ENCODE results near the gene HHIP. TPM values are rescaled to one million over a fixed set of nuclear protein-coding genes. Genes with fewer than 3 reads are reported as not detected.

HHIP gene, protein sequence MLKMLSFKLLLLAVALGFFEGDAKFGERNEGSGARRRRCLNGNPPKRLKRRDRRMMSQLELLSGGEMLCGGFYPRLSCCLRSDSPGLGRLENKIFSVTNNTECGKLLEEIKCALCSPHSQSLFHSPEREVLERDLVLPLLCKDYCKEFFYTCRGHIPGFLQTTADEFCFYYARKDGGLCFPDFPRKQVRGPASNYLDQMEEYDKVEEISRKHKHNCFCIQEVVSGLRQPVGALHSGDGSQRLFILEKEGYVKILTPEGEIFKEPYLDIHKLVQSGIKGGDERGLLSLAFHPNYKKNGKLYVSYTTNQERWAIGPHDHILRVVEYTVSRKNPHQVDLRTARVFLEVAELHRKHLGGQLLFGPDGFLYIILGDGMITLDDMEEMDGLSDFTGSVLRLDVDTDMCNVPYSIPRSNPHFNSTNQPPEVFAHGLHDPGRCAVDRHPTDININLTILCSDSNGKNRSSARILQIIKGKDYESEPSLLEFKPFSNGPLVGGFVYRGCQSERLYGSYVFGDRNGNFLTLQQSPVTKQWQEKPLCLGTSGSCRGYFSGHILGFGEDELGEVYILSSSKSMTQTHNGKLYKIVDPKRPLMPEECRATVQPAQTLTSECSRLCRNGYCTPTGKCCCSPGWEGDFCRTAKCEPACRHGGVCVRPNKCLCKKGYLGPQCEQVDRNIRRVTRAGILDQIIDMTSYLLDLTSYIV
- polyA plus RNA-seq (2011; rRNA removed) = 0.87 and 0.88 TPM in 2 replicates
- polyA minus RNA-seq (2011; rRNA and poly(A)+ RNA removed) = 0.36 and 0.85 TPM in 2 replicates

DNA sequence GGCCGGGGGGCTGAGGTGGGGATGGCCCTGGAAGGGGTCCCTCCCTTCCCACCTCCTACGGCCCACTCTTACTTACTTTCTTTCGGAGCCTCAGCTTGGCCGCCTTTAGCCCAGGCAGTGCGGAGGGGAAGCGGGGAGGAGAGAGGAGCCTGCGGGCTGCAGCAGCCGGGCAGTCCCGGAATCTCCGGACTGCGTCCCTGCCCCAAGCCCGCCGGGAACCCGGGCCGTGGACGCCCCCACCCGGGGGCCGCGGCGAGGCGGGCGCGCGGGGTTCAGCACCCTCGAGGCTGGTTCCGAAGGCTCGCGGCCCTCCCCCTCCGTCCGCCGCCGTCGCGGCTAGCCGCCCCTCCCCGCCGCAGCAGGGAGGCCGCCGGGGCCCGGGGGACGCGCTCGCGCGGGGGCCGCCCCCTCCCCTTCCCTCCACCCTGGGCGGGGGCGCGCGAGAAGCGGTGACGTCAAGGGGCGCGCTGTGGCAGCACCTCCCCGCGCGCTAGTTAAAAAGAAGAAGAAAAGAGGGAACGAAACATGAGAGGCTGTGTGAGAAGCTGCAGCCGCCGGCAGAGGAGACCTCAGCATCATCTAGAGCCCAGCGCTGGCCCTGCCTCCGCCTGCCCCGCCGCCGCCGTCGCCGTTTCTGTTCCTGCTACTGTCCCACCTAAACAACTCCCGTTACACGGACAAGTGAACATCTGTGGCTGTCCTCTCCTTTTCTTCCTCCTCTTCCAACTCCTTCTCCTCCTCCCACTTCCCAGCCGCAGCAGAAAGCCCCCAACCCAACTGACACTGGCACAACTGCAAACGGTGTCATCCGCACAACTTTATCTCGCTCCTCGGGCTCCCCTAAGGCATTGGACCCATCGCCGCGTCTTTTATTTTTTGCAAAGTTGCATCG, at the start of gene HHIP:
Gene HHIP, plus strand, starts transcription at position 526 of the 892 bp plus-strand sequence. CDS start 520 bp downstream, outside the sequence.
- peak within 1 kb of the TSS; percentile 42 for H3K4me3 ChIP-seq (ENCODE audit: low read depth, low read length)
- no peaks in the 10 kb centered on the region for H3K36me3 ChIP-seq (ENCODE audit: control insufficient read depth, insufficient read depth, low read length)
- ChIA-PET CTCF (no interaction called here), POLR2A (no interaction called here)
- TF ChIP-seq, protein P1, sequence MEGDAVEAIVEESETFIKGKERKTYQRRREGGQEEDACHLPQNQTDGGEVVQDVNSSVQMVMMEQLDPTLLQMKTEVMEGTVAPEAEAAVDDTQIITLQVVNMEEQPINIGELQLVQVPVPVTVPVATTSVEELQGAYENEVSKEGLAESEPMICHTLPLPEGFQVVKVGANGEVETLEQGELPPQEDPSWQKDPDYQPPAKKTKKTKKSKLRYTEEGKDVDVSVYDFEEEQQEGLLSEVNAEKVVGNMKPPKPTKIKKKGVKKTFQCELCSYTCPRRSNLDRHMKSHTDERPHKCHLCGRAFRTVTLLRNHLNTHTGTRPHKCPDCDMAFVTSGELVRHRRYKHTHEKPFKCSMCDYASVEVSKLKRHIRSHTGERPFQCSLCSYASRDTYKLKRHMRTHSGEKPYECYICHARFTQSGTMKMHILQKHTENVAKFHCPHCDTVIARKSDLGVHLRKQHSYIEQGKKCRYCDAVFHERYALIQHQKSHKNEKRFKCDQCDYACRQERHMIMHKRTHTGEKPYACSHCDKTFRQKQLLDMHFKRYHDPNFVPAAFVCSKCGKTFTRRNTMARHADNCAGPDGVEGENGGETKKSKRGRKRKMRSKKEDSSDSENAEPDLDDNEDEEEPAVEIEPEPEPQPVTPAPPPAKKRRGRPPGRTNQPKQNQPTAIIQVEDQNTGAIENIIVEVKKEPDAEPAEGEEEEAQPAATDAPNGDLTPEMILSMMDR (IDR thresholded peaks at IDR 0.05; ENCODE audit: insufficient read depth, low read depth, low read length) = no peak
- H3K27me3 ChIP-seq (ENCODE audit: control insufficient read depth, insufficient read depth, low read length) = peaks cover 9% of the 10 kb centered on the region
- DNase-seq (ENCODE audit: low read depth) = no peak

DNA sequence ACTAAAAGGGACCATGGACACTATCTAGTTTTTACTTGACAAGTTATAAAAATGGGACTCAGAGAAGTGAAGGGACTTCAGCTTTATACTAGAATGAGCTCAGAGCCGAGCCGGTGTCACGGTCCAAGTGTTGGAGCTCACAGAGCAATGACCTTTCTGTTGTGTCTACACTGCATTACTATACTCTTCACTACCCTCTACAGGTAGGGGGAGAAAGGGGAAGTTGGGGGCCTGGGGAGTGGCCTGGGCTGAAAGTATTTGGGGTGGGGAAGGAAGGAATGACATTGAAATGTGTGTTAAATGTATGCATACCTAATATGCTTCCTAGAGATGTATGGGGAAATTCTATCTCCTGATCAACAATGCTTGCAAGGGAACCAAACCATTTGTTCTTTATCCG, 48.8 kb upstream of the HHIP start:
- Histone ChIP-seq H3K4me3 (ENCODE audit: low read depth, low read length) (no peak overlapping the region), H3K27me3 (ENCODE audit: control insufficient read depth, insufficient read depth, low read length) (no peaks in the 10 kb centered on the region), H3K36me3 (ENCODE audit: control insufficient read depth, insufficient read depth, low read length) (no peaks in the 10 kb centered on the region)
- ChIA-PET POLR2A (no interaction called here), CTCF (no interaction called here)
- DNase-seq (ENCODE audit: low read depth) = no peak
- TF ChIP-seq, protein P1 (IDR thresholded peaks at IDR 0.05; ENCODE audit: insufficient read depth, low read depth, low read length) = no peak

DNA sequence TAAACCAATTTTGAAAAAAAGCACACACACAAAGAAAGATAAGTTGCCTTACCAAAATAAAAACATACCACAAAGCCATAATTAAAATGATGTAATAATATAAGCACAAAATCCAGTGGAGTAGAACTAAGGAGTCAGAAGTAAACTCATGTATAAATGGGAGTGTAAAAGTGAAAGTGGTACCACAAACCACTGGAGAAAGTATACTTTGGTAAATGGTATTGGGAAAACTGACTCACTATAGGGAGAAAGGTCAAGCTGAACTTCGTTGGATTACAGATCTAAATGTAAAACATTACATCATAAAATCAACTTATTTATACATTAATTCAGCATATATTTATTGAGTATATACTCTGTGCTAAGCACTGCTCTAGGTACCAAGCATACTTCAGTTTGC, 46.3 kb upstream of the HHIP start:
- Histone ChIP-seq H3K36me3 (ENCODE audit: control insufficient read depth, insufficient read depth, low read length) (no peaks in the 10 kb centered on the region), H3K27me3 (ENCODE audit: control insufficient read depth, insufficient read depth, low read length) (no peaks in the 10 kb centered on the region), H3K4me3 (ENCODE audit: low read depth, low read length) (no peak overlapping the region)
- no peak for DNase-seq (ENCODE audit: low read depth)
- POLR2A ChIA-PET = no interaction called here
- CTCF ChIA-PET = interaction anchor here (0.9 kb wide), 1 partner anchor 14 kb away, joined by 3 read pairs; no protein-coding TSS in a partner anchor
- TF ChIP-seq, protein P1 (IDR thresholded peaks at IDR 0.05; ENCODE audit: insufficient read depth, low read depth, low read length) = no peak

DNA sequence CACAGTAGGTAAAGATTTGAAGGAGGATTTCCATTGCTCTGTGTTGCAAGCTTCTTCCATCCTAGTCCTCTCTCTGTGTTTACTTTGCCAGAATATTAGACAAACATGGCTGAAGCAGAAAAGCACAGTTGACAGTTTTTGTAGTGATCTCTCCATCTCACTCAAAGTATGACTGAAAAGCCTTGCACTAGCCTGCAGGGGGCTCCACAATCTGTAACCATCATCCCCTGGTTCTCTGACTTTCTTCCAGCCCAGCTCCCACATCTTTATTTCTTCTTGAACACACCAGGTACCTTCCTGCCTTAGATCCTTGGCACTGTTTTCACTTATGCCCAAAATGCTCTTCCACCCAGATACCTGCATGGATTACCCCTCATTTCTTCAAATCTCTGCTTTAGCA, 34.1 kb upstream of the HHIP start:
- TF ChIP-seq, protein P1 (IDR thresholded peaks at IDR 0.05; ENCODE audit: insufficient read depth, low read depth, low read length) = peak; percentile 57
- Histone ChIP-seq H3K36me3 (ENCODE audit: control insufficient read depth, insufficient read depth, low read length) (no peaks in the 10 kb centered on the region), H3K4me3 (ENCODE audit: low read depth, low read length) (no peak overlapping the region), H3K27me3 (ENCODE audit: control insufficient read depth, insufficient read depth, low read length) (no peaks in the 10 kb centered on the region)
- ChIA-PET CTCF (interaction anchor here (0.8 to 1.8 kb wide), 2 partner anchors 9 to 165 kb away, joined by 3 to 5 read pairs; no protein-coding TSS in a partner anchor), POLR2A (no interaction called here)
- DNase-seq (ENCODE audit: low read depth) = no peak

Data from BJ (cell line).